GM21515 (cell line): ENCODE measurements around the gene PCDHGA11.
A peak's percentile ranks its signal among the peaks of the same experiment; 100 is the strongest.
"Not testable (repeated sequence)": the region's sequence is repeated elsewhere in the genome, so short reads cannot be mapped to it uniquely, and the experiment has no call there.

Experiments
- ATAC-seq: cut with Tn5 transposase; IDR thresholded peaks from one replicate; pipeline ENCODE4 v1.9.1; 2021; ENCODE audit not compliant: unreplicated experiment

The PCDHGA11 gene

GRCh38 chr5:141398608-141399007 is 22.2 kb upstream of the PCDHGA11 start:
- ATAC-seq = no peak

- ATAC-seq = no peak
Measured at GRCh38 chr5:141399555-141400258, 21.1 kb upstream of the PCDHGA11 start.

- no peak for ATAC-seq
Measured at GRCh38 chr5:141402553-141403243, 18.2 kb upstream of the PCDHGA11 start, which contains the start of gene PCDHGA9. Gene PCDHGA9, plus strand, starts transcription at chr5:141402778. Its CDS starts 175 bp downstream, at chr5:141402953.

- ATAC-seq = no peak
Measured at GRCh38 chr5:141403387-141403786, 17.5 kb upstream of the PCDHGA11 start.

DNA sequence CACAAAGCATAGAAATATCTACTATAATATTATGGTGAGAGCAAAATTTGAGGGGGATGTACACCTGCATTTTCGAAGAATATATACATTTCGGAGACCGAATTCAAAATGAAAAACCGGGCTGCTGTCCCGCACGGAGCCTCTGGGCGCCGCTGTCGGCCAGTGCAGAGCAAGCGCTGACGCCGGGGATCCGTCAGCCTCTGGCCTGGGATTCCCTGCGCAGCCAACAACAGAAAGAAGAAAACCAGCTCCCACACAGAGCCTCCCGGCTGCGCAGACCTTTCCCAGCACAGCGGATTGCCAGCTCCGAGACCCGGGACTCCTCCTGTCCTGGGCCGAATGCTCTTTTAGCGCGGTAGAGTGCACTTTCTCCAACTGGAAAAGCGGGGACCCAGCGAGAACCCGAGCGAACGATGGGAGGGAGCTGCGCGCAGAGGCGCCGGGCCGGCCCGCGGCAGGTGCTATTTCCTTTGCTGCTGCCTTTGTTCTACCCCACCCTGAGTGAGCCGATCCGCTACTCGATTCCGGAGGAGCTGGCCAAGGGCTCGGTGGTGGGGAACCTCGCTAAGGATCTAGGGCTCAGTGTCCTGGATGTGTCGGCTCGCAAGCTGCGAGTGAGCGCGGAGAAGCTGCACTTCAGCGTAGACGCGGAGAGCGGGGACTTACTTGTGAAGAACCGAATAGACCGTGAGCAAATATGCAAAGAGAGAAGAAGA is 12.9 kb upstream of the PCDHGA11 start, which contains the start of gene PCDHGB6:
PCDHGB6 (plus strand) TSS at position 232 of the 716 bp plus-strand sequence; CDS start at position 414, 182 bp downstream.
- ATAC-seq = peak; percentile 61

DNA sequence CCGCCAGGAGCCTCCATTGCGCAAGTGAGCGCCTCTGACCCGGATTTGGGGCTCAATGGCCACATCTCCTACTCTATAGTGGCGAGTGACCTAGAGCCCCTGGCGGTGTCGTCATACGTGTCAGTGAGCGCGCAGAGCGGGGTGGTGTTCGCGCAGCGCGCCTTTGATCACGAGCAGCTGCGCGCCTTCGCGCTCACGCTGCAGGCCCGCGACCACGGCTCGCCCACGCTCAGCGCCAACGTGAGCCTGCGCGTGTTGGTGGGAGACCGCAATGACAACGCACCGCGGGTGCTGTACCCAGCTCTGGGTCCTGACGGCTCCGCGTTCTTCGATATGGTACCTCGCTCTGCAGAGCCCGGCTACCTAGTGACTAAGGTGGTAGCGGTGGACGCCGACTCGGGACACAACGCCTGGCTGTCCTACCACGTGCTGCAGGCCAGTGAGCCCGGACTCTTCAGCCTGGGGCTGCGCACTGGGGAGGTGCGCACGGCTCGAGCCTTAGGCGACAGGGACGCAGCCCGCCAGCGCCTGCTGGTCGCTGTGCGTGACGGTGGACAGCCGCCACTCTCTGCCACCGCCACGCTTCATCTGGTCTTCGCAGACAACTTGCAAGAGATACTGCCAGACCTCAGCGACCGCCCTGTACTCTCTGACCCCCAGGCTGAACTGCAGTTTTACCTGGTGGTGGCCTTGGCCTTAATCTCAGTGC is 11.1 kb upstream of the PCDHGA11 start:
- no peak for ATAC-seq

DNA sequence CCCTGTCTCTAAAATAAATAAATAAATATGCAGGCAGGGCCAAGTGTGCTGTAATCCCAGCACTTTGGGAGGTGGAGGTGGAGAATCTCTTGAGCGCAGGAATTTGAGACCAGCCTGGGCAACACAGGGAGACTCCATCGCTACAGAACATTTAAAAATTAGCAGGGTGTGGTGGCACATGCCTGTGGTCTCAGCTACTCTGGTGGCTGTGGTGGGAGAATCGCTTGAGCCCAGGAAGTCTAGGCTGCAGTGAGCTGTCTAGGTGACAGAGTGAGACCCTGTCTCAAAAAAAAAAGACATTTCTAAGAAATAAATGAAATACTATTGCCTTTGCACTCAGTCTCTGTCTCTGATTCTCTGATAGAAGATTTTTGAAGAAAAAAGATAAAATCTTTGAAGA is 9.3 kb upstream of the PCDHGA11 start:
- ATAC-seq = no peak

DNA sequence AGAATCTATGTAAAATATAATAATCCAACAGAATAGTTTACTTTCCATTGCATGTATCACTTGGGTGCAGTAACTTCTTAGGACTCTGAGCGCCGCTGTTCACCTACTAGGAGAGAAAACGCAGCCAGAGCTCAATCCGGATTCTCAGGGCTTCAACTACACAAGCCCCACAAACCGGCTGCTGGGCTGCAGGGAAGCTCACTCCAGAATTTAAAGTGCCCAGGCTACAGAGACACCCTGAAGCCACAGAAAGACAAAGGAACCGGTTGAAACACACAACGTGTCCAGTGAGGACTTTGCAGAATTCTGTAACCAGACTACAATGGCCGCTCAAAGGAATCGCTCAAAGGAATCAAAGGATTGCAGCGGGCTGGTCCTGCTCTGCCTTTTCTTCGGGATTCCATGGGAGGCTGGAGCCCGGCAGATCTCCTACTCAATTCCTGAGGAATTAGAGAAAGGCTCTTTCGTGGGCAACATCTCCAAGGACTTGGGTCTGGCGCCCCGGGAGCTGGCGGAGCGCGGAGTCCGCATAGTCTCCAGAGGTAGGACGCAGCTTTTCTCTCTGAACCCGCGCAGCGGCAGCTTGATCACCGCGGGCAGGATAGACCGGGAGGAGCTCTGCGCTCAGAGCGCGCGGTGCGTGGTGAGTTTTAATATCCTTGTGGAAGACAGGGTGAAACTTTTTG is 7.9 kb upstream of the PCDHGA11 start, which contains the start of gene PCDHGA10:
PCDHGA10 (plus strand) TSS at position 134 of the 686 bp plus-strand sequence; CDS start at position 323, 189 bp downstream.
- ATAC-seq = peak; percentile 62

DNA sequence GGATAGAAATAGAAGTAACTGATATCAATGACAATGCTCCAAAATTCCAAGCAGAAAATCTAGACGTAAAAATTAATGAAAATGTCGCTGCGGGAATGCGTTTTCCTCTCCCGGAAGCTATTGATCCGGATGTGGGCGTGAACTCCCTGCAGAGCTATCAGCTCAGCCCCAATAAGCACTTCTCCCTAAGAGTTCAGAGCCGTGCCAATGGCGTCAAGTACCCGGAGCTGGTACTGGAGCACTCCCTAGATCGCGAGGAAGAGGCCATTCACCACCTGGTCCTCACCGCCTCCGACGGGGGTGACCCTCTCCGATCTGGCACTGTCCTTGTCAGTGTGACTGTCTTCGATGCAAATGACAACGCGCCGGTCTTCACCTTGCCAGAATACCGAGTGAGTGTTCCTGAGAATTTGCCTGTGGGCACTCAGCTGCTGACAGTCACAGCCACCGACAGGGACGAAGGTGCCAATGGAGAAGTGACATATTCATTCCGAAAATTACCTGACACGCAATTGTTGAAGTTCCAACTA is 7.2 kb upstream of the PCDHGA11 start:
- ATAC-seq = no peak

DNA sequence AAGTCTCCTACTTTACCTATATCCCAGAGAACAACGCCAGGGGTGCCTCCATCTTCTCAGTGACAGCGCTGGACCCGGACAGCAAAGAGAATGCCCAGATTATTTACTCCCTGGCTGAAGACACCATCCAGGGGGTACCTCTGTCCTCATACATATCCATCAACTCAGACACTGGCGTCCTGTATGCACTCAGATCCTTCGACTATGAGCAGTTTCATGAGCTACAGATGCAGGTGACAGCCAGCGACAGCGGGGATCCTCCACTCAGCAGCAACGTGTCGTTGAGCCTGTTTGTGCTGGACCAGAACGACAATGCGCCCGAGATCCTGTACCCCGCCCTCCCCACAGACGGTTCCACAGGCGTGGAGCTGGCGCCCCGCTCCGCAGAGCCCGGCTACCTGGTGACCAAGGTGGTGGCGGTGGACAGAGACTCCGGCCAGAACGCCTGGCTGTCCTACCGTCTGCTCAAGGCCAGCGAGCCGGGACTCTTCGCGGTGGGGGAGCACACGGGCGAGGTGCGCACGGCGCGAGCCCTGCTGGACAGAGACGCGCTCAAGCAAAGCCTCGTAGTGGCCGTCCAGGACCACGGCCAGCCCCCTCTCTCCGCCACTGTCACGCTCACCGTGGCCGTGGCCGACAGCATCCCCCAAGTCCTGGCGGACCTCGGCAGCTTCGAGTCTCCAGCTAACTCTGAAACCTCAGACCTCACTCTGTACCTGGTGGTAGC is 6.1 kb upstream of the PCDHGA11 start:
- not testable (repeated sequence) for ATAC-seq

GRCh38 chr5:141415275-141415618 is 5.6 kb upstream of the PCDHGA11 start:
- not testable (repeated sequence) for ATAC-seq

GRCh38 chr5:141417494-141418172 is 3.2 kb upstream of the PCDHGA11 start, which contains the start of gene PCDHGB7:
Gene PCDHGB7, plus strand, starts transcription at chr5:141417677. Its CDS starts 183 bp downstream, at chr5:141417860.
- peak; percentile 82 for ATAC-seq

- no peak for ATAC-seq
Measured at GRCh38 chr5:141419074-141419880, 1.6 kb upstream of the PCDHGA11 start.

DNA sequence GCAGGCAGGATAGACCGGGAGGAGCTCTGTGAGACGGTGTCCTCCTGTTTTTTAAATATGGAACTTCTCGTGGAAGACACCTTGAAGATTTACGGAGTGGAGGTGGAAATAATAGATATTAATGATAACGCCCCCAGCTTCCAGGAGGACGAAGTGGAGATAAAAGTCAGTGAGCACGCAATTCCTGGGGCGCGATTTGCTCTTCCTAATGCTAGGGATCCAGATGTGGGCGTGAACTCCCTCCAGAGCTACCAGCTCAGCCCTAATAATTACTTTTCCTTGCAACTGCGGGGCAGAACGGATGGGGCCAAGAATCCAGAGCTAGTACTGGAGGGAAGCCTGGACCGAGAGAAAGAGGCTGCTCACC is 621 bp downstream of the PCDHGA11 start:
- no peak for ATAC-seq

- ATAC-seq = no peak
Measured at GRCh38 chr5:141422742-141423291, 2.0 kb downstream of the PCDHGA11 start.

GRCh38 chr5:141427783-141428426 is 7.1 kb downstream of the PCDHGA11 start:
- ATAC-seq = no peak
